Measurements from ENCODE around the gene INTS6L. TPM values are rescaled to one million over a fixed set of nuclear protein-coding genes. Genes with fewer than 3 reads are reported as not detected.

Gene INTS6L
- polyA plus RNA-seq, 1 donor from 2014 or later, result 57.1 TPM

DNA sequence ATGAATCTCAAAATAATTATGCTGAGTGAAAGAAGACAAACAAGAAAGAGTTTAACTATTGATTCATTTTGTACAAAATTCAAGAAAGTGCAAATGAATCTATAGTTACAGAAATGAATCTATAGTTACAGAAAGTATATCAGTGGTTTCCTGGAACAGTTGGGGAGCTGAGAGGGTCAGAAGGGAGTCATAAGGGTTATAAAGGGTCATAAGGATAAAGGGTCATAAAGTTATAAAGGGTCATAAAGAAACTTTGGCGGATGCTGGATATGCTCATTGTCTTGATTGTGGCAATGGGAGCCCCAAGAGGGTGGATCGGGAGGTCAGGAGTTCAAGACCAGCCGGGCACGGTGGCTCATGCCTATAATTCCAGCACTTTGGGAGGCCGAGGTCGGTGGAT is 26.0 kb upstream of the INTS6L start:
- Histone ChIP-seq H3K9me2 (ENCODE audit: insufficient read depth, low read length) (no peaks in the 10 kb centered on the region), H4K20me1 (ENCODE audit: insufficient read depth) (no peaks in the 10 kb centered on the region), H3K9ac (ENCODE audit: low read length) (no peak overlapping the region), H3F3A (ENCODE audit: insufficient read depth, low read length, poor library complexity, severe bottlenecking) (no peaks in the 10 kb centered on the region), H3K4me2 (ENCODE audit: low read length) (no peak overlapping the region), H3K79me2 (replicated peaks; ENCODE audit: insufficient read depth, low read length) (no peaks in the 10 kb centered on the region), H3K9me3 (ENCODE audit: low read length) (no peaks in the 10 kb centered on the region), H3K4me3 (ENCODE audit: low read length) (no peak overlapping the region), H2AFZ (ENCODE audit: low read depth, low read length) (no peak overlapping the region), H3K27me3 (ENCODE audit: insufficient read depth, low read depth, low read length) (no peaks in the 10 kb centered on the region), H3K27ac (ENCODE audit: low read length) (no peak overlapping the region), H3K36me3 (ENCODE audit: insufficient read depth, low read length) (no peaks in the 10 kb centered on the region)
- TF ChIP-seq TAF1 (IDR thresholded peaks at IDR 0.05; ENCODE audit: low read depth), result no peak
- no peak for TF ChIP-seq MXI1 (conservative IDR thresholded peaks at IDR 0.05; ENCODE audit: poor library complexity, severe bottlenecking)

GRCh38 chrX:135497736-135498135 is 22.7 kb upstream of the INTS6L start:
- Histone ChIP-seq H3K27ac (ENCODE audit: low read length) (no peak overlapping the region), H3K4me3 (ENCODE audit: low read length) (no peak overlapping the region), H3K9me3 (ENCODE audit: low read length) (no peaks in the 10 kb centered on the region), H3K4me2 (ENCODE audit: low read length) (no peak overlapping the region), H3K36me3 (ENCODE audit: insufficient read depth, low read length) (no peaks in the 10 kb centered on the region), H3F3A (ENCODE audit: insufficient read depth, low read length, poor library complexity, severe bottlenecking) (no peaks in the 10 kb centered on the region), H2AFZ (ENCODE audit: low read depth, low read length) (no peak overlapping the region), H3K27me3 (ENCODE audit: insufficient read depth, low read depth, low read length) (no peaks in the 10 kb centered on the region), H4K20me1 (ENCODE audit: insufficient read depth) (no peaks in the 10 kb centered on the region), H3K9ac (ENCODE audit: low read length) (no peak overlapping the region), H3K9me2 (ENCODE audit: insufficient read depth, low read length) (no peaks in the 10 kb centered on the region), H3K79me2 (replicated peaks; ENCODE audit: insufficient read depth, low read length) (no peaks in the 10 kb centered on the region)
- TF ChIP-seq RAD21 (conservative IDR thresholded peaks at IDR 0.05) (no peak), CTCF (IDR thresholded peaks at IDR 0.05; ENCODE audit: poor library complexity, severe bottlenecking) (no peak), TAF1 (IDR thresholded peaks at IDR 0.05; ENCODE audit: low read depth) (no peak), REST (IDR thresholded peaks at IDR 0.05; ENCODE audit: borderline replicate concordance) (no peak), EP300 (conservative IDR thresholded peaks at IDR 0.05; ENCODE audit: poor library complexity, severe bottlenecking) (no peak), SMC3 (conservative IDR thresholded peaks at IDR 0.05; ENCODE audit: poor library complexity) (no peak), POLR2AphosphoS5 (IDR thresholded peaks at IDR 0.05) (no peak), MXI1 (conservative IDR thresholded peaks at IDR 0.05; ENCODE audit: poor library complexity, severe bottlenecking) (no peak), EZH2 (IDR thresholded peaks at IDR 0.05; ENCODE audit: borderline replicate concordance, insufficient read depth, low read length, poor library complexity, severe bottlenecking) (no peak)

DNA sequence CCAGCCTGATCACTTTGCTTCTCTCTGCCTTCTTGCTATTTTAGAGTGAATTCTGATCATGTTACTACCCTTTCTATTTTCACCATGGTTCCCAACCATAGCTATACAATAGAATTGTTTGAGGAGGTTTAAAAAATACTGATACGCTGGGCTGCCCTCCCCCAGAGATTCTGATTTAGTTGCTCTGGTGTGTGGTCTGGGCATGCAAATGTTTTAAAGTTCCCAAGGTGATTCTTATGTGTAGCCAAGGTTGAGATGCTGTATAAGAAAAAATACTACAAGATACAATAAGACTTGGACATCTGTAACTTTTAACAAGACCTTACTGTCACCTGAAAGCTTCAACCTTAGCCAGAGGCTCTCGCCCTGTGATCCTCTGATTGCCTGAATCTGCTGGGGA is 22.2 kb upstream of the INTS6L start:
- no peak overlapping the region for H2AFZ ChIP-seq (ENCODE audit: low read depth, low read length)
- no peak overlapping the region for H3K4me2 ChIP-seq (ENCODE audit: low read length)
- H4K20me1 ChIP-seq (ENCODE audit: insufficient read depth), result no peaks in the 10 kb centered on the region
- H3K79me2 ChIP-seq (replicated peaks; ENCODE audit: insufficient read depth, low read length), result no peaks in the 10 kb centered on the region
- H3K9me2 ChIP-seq (ENCODE audit: insufficient read depth, low read length), result no peaks in the 10 kb centered on the region
- H3K9me3 ChIP-seq (ENCODE audit: low read length), result no peaks in the 10 kb centered on the region
- no peak overlapping the region for H3K4me3 ChIP-seq (ENCODE audit: low read length)
- no peaks in the 10 kb centered on the region for H3K27me3 ChIP-seq (ENCODE audit: insufficient read depth, low read depth, low read length)
- H3K27ac ChIP-seq (ENCODE audit: low read length), result no peak overlapping the region
- TF ChIP-seq EZH2 (IDR thresholded peaks at IDR 0.05; ENCODE audit: borderline replicate concordance, insufficient read depth, low read length, poor library complexity, severe bottlenecking), result no peak
- TF ChIP-seq RAD21 (conservative IDR thresholded peaks at IDR 0.05), result no peak
- no peak for TF ChIP-seq CTCF (IDR thresholded peaks at IDR 0.05; ENCODE audit: poor library complexity, severe bottlenecking)
- no peak for TF ChIP-seq MXI1 (conservative IDR thresholded peaks at IDR 0.05; ENCODE audit: poor library complexity, severe bottlenecking)
- TF ChIP-seq TAF1 (IDR thresholded peaks at IDR 0.05; ENCODE audit: low read depth), result no peak
- TF ChIP-seq REST (IDR thresholded peaks at IDR 0.05; ENCODE audit: borderline replicate concordance), result no peak
- TF ChIP-seq POLR2AphosphoS5 (IDR thresholded peaks at IDR 0.05), result no peak
- TF ChIP-seq SMC3 (conservative IDR thresholded peaks at IDR 0.05; ENCODE audit: poor library complexity), result no peak
- no peak for TF ChIP-seq EP300 (conservative IDR thresholded peaks at IDR 0.05; ENCODE audit: poor library complexity, severe bottlenecking)
- H3K36me3 ChIP-seq (ENCODE audit: insufficient read depth, low read length), result no peaks in the 10 kb centered on the region
- no peak overlapping the region for H3K9ac ChIP-seq (ENCODE audit: low read length)
- H3F3A ChIP-seq (ENCODE audit: insufficient read depth, low read length, poor library complexity, severe bottlenecking), result no peaks in the 10 kb centered on the region

Measured in neural cell (in vitro differentiated cells).